Activated CD4-positive, CD25-positive, alpha-beta regulatory T cell treated with anti-CD3 and anti-CD28 coated beads, Interleukin-2, amount 50 U/mL, for 16 hours (primary cell): ENCODE data around the gene EXO5.
"Not testable (repeated sequence)": the region's sequence is repeated elsewhere in the genome, so short reads cannot be mapped to it uniquely, and the experiment has no call there.

Experiments
- DNase-seq: peaks from one replicate; pipeline ENCODE4 v3.0.0-alpha.2; 2020; ENCODE audit warnings: low read depth, low spot score

EXO5 gene, protein sequence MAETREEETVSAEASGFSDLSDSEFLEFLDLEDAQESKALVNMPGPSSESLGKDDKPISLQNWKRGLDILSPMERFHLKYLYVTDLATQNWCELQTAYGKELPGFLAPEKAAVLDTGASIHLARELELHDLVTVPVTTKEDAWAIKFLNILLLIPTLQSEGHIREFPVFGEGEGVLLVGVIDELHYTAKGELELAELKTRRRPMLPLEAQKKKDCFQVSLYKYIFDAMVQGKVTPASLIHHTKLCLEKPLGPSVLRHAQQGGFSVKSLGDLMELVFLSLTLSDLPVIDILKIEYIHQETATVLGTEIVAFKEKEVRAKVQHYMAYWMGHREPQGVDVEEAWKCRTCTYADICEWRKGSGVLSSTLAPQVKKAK

DNA sequence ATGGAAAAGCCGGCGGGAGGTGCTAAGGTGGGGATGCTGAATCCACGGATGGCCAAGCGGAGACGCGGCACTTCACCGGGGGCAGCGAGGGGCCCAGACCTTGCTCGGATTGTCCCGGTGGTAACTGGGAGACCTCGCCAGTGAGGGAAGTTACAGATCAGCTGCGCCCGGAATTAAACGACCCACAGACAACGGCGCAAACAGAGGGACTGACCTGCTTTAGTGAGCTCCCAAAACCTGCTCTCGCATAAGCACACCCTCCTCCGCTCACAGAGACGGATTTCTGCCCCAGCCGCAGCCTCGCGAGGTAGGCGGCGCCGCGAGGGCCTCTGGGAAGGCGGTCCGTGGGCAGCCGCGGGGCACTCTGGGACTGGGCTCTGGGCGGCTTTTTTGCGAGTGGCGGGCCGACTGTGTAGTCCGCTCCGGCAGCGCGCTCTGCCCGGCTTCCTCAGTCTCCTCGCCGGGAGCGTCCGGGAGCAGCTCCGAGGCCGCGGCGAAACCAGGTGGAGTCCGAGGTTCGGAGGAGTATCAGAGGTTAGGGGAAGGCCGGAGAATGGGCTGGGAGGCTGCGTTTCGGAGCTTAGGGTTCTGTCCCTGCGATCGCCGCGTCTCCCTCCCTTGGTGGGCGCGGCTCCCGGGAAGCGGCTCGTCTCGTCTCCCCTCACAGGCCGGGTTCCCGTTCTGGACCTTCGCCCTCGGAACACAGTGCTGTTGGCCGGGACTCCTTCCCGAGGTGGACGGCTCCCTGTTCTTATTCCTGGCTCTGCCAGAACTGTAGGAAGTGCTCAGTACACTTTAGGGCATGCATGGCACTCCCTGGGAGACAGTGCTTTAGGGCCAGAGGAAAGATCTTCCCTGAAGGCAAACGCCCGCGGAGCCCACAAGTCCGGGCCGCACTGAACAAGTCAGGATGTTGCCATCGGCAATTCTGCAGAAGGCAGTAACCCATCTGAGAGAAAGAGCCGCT lies at the start of gene EXO5:
TSS of gene EXO5 (plus strand) at position 393 of the 967 bp plus-strand sequence. CDS start 5,778 bp downstream, outside the sequence.
- peak; percentile 71 for DNase-seq

DNA sequence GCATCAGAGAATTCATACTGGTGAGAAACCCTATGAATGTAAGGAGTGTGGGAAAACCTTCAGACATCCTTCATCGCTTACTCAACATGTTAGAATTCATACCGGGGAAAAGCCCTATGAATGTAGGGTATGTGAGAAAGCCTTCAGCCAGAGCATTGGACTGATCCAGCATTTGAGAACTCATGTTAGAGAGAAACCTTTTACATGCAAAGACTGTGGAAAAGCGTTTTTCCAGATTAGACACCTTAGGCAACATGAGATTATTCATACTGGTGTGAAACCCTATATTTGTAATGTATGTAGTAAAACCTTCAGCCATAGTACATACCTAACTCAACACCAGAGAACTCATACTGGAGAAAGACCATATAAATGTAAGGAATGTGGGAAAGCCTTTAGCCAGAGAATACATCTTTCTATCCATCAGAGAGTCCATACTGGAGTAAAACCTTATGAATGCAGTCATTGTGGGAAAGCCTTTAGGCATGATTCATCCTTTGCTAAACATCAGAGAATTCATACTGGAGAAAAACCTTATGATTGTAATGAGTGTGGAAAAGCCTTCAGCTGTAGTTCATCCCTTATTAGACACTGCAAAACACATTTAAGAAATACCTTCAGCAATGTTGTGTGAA lies 45.5 kb upstream of the EXO5 start:
- no peak for DNase-seq

DNA sequence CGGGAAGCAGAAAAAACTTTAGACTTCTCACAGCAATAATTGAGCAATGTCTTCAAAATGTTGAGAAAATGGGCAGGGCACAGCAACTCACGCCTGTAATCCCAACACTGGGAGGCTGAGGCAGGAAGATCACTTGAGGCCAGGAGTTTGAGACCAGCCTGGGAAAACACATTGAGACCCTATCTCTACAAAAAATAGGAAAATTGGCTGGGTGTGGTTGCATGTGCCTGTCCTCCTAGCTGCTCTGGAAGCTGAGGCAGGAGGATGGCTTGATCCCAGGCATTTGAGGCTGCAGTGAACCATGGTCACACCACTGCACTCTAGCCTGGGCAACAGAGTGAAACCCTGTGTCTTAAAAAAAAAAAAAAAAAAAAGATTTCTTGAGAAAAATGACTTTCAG lies 39.2 kb upstream of the EXO5 start:
- DNase-seq = no peak

DNA sequence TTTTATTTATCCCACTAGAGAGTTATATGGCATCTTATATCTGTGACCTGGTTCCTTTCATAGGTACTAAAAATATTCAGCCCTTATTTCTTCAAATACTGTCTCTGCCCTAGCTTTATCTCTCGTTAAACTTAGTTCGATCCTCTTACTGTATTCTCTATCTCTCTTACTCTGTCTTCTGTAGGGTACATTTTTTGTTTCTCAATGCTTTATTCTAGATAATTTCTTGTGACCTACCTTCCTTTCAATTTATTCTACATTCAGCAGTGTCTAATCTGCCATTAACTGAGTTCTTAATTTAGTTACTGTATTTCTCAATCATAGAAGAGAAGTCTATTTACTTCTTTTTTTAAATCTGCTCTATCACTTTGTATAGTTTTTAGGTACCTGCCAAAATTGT lies 33.3 kb upstream of the EXO5 start:
- no peak for DNase-seq

DNA sequence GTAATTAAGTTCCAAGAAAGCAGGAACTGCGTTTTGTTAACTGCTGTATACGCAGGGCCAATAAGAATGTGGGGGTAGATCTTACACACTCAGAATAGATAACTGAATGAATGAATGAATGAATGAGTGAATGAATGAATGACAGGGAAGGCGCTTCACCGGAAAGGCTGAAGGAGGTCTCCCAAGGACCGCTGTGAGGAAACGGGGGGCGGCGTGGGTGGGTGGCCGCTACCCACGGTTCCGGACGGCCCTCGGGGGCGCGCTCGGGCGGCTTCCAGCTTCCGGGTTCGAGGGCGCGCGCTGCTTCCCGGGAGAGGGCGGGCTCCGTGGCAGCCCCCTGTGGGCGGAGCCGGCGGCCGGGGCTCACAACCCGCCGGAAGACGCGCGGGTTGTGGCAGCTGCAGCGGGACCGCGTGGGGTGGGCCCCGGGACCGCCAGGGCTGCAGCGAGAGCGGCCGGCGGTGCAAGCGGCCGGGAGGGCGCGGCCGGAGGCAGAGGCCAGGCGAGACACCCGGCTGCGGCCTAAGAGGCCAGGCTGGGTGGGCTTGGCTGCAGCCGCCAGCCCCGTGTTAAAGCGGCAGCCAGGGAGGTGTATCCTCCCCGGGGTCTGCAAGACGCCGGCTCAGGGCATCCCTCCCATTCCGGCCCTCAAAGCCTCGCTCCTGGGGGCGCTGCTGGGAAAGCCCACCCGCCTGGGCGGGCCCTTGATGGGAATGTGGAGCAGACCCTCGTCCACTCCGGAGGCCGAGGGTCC lies 31.5 kb upstream of the EXO5 start, which contains the start of gene ZFP69:
TSS of gene ZFP69 (plus strand) at position 367 of the 754 bp plus-strand sequence. CDS start 2,072 bp downstream, outside the sequence.
- peak; percentile 35 for DNase-seq

DNA sequence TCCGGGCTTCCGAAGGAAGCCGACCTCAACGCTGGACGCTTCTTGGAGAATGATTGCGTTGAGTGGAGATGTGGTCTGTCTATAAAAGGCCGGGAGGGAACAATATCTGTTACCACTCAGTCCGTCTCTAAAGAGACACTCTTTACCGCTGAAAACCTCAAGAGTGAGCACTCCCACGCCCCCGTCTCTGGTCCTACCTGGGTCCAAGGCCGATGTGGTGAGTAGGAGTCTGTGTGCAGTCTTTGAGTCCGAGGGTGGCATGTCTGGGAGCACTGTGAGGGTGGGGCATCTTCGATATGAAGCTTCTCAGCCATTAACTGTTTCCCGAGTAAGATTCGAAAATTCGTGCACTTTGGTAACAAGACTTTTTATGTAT lies 30.9 kb upstream of the EXO5 start:
- no peak for DNase-seq

DNA sequence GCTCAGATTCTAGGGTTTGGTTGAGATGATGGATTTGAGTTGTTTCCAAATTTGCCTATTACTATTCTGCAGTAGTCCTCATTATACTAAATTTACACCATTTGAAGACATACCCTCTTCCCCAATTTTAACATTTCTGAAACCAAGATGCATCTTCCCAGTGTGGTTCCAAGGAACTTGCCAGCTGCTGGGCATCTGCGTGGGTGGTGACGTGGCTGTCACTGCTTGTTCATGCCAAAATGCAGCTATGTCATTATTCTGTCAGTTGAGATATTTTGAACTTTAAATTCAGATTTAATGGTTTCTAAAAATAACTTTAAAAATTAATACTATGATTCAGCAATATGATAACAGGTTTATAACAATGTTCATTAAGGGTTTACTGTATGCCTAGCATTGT lies 30.3 kb upstream of the EXO5 start:
- no peak for DNase-seq

DNA sequence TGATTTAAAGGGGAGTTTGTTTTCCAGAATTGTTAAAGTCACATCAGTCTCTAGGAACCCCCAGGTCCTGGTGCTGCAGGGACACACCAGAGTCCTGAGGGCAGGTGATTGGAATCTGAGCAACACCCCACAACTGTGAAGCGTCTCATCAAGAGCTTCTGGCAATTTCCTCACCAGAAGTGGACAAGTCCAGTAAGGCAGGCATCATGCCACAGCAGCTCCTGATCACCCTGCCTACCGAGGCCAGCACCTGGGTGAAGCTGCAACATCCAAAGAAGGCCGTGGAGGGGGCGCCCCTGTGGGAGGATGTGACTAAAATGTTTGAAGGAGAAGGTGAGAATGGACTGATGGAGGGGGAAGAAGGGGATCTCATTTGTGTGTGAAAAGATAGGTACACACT lies 29.4 kb upstream of the EXO5 start:
- no peak for DNase-seq

DNA sequence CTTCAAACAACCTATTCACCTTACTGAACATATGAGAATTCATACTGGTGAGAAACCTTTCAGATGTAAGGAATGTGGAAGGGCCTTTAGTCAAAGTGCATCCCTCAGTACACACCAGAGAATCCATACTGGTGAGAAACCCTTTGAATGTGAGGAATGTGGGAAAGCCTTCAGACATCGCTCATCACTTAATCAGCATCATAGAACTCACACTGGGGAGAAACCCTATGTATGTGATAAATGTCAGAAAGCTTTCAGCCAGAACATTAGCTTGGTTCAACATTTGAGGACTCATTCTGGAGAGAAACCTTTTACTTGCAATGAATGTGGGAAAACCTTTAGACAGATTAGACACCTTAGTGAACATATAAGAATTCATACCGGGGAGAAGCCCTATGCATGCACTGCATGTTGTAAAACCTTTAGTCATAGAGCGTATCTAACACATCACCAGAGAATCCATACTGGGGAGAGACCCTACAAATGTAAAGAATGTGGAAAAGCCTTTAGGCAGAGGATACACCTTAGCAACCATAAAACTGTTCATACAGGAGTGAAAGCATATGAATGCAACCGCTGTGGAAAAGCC lies 13.2 kb upstream of the EXO5 start:
- DNase-seq = no peak

DNA sequence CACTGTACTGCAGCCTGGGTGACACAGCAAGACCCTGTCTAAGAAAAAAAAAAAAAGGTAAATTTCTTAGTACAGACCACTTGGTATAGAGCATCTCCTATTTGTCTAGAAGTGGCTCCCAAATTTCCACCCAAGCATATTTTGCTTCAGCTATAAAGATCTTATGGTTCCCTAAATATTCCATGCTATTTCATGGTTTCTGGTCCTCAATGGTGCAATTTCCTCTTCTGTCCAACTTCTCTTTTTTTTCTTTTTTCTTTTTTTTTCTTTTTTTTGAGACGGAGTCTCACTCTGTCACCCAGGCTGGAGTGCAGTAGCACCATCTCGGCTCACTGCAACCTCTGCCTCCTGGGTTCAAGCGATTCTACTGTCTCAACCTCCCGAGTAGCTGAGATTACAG lies 5.9 kb upstream of the EXO5 start:
- not testable (repeated sequence) for DNase-seq

DNA sequence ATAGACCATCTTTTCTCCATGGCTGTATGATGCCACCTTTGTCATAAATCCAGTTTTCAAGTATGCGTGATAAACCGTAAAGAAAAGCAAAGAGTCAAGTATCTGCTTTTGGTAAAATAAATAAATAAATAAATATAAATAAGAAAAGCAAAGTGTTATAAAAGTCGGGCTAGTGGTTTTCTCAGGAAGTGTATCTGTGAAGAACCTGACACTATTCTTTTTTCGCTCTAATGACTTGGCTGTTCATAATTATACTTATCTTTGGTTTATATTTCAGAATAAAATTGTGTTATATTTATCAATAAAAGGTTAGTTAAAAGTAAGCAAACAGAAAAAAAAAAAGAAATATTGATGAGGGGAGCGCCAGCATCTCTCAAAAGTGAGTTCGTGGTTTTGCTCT lies 594 bp upstream of the EXO5 start:
- DNase-seq = no peak

DNA sequence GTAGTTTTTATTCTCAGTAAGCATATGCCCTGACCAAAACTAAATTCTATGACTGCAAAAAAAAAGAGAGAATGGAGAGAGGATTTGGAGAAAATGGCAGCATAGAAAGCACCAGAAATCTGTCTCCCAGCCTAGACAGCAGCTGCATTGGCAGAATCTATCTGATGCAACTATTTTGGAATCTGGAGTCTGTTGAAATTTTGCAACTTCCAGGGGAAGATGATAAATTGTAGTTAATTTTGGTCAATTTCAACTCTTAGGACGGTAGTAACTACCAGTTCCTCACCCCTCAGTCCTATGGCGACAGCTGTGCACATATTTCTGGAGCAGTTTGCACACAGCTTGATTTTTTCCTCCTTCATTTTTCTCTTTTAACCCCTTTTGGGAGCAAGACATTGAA lies 10.9 kb downstream of the EXO5 start:
- DNase-seq = no peak

DNA sequence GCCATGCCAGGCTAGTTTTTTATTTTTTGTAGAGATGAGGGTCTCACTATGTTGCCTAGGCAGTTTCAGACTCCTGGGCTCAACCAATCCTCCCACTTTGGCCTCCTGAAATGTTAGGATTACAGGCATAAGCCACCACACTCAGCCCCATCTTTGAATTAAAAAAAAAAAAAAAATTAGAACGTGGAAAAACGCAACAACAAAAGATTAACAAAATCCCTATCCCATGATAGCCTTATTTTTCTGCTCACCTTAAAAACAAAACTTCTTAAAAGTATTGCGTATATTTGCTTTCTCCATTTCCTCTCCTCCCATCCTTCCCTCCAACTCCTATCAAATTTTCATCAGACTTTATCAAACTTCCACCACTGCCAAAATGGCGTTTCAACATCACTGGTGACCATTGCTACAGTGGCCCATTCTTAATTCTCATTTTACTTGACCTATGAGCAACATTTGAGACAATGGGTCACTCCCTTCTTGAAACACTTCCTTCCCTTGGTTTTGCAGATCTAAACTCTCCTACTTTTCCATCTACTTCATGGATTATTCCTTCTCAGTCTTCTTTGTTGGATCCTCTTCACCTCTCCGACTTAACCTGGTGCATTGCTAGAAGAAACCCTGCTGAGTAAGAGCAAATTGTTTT lies 22.3 kb downstream of the EXO5 start:
- no peak for DNase-seq

DNA sequence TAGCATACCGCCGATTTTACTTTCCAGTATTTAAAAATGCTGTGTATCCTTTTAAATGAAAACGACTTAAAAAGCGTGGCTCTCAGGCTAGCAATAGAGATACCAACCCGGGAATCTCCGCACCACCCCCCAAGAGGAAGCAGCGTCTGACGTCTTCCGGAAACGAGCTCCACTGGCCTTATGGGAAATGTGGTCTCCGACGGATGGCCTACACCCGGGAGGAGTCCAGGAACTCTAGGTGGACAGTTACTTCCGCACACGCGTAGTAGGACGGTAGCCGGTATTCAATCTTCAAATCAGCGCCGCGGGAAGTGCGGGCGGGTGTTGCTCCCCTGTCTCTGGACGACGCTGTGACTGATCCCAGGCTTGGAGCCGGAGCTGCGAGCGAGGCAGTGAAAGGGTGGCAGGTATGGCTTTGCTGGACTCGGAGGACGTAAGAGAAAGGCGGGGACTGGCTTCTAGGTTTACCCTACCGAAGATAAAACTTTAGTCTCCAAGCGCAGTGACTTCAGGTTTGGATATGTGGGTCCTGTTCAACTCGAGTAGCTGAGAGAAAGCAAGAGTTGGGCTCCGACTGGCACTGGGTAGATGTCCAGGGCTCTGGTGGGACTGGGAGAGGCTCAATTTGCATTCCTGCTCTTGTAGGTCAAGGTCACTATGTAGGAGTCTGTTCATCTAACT lies 23.0 kb downstream of the EXO5 start, which contains the start of gene ZNF684:
TSS of gene ZNF684 (plus strand) at position 257 of the 681 bp plus-strand sequence. CDS start 1,530 bp downstream, outside the sequence.
- peak; percentile 76 for DNase-seq

DNA sequence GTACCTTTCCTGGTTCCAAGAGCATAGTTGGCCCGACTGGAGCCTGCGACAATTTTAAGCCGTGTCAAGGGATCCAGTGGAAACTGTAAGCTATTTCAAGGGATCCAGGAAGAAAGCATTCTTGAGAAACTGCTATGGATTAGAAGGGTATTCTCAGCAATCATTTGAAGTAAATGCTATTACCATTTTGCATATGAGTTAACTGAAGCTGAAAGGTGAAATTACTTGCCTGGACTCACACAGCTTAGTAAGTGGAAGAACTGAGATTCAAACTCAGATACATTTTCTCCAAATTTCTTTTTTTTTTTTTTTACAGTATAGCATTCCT lies 23.5 kb downstream of the EXO5 start:
- DNase-seq = no peak

DNA sequence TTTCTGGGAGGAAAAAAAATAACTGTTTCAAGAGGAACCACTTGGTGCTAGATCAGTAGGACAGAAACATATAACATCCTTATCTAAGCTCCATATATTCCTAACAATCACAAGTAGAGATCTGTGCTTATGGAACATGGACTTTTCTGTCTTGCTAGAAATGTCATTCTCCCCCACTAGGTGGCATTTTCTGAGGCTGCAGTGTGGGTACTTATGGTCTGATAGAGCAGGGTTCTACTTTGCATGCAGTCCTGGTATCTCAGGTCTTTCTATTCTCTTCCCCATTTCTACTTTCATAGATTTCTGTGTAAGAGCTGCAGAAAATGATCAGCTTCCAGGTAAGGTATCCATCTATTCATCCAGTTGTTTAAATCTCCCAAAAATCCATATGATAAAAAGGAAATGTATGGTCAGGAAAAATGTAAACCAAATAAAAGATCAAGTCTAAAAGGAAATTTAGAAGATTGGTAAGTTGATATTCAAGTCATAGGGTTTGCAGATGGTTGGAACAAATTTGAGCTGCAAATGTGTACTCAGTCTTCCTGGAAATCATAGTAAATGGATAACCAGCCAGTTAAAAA lies 24.4 kb downstream of the EXO5 start:
- DNase-seq = no peak

DNA sequence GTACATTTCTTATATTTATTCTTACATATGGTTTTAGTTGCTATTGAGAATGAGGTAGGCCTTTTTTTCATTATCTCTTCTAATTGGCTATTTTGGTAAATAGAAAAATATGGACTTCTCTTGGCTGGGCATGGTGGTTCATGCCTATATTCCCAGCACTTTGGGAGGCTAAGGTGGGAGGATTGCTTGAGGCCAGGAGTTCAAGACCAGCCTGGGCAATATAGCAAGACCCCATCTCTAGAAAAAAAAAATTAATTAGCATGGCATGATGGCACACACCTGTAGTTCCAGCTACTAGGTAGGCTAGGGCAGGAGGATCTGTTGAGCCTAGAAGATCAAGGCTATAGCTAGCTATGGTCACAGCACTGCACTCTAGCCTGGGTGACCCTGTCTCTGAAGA lies 26.0 kb downstream of the EXO5 start:
- no peak for DNase-seq

DNA sequence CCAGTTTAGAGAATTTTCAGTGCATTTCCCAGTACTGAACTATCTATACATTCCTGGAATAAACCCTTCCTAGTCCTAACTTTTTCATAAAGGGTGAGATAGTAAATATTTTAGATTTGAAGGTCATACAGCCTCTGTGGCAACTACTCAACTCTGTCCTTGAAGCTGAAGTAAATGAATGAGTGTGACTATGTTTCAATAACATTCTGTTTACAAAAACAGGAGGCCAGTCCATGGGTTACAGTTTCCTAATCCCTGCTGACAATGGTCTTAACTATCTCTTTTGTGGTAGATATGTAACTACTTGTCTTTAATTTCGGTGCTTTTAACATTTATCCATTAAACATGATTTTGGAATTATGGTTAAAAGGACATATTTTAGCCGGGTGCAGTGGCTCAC lies 27.2 kb downstream of the EXO5 start:
- no peak for DNase-seq

DNA sequence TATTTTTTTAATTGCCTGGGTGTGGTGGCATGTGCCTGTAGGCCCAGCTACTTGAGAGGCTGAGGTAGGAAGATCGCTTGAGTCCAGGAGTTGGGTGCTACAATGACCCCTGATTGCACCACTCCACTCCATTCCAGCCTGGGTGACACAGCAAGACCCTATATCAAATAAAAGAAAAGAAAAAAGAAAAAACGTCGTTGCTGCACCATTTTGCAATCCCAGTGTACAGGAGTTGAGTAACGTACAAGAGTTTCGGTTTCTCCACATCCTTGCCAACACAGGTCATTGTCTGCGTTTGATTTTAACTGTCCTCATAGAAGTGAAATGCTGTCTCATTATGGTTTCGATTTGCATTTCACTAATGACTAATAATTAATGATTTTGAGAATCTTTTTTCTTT lies 30.8 kb downstream of the EXO5 start:
- DNase-seq = no peak

DNA sequence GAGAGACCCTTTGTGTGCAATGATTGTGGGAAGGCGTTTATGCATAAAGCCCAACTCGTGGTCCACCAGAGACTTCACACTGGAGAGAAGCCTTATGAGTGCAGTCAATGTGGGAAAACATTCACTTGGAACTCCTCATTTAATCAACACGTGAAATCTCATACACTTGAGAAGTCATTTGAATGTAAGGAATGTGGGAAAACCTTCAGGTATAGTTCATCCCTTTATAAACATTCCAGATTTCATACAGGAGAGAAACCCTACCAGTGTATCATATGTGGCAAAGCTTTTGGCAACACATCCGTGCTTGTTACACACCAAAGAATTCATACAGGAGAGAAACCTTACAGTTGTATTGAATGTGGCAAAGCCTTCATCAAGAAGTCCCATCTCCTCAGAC lies 38.4 kb downstream of the EXO5 start:
- DNase-seq = no peak
